ENCODE measurements around the gene IL23A. TPM values are rescaled to one million over a fixed set of nuclear protein-coding genes. Genes with fewer than 3 reads are reported as not detected.

Gene IL23A
- total and polyA plus RNA-seq, 2 of the 13 experiments (the other 11 are each of a cell fraction or from before 2014, with no cell fraction given) = 0.33 to 0.35 TPM

DNA sequence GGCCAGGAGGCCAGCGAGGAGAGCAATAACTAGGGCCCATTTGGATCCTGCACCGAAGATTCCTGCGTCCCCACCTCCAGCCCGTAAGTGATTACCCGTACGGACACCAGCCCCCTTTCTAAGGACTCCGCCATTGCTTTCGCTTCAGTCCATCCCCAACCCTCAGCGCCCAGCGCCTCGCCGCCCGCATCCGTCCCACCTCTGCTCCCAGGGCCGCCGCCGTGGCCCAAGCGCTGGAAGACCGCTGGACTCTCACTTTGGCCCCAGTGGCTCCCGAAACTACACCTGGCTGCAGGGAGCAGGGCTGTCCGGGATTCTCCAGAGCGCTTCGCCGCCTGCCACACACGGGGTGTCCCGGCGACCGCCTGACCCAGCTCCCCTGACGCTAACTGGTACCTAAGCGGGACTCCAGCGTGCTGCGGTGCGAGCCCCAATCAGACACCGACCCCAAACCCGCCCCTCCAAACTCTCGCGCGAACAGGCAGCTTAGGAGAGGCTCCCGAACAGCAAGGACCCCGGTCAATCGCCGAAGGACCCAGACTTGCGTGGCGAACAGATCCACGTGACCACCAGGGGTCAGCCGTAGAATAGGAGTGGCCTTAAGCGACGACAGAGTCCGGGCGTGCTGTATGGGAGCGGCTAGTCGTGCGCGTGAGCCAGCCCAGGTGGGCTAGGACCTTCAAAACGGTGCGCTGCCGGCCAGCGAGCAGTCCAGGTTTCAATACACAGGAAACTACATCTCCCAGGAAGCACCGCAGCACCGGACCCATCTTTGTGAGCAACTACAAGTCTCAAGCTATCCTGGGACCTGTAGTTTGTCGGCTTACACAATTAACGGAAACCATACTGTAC, 22.8 kb upstream of the IL23A start, which contains the start of gene CNPY2 (continued):
- TF ChIP-seq, protein P1, sequence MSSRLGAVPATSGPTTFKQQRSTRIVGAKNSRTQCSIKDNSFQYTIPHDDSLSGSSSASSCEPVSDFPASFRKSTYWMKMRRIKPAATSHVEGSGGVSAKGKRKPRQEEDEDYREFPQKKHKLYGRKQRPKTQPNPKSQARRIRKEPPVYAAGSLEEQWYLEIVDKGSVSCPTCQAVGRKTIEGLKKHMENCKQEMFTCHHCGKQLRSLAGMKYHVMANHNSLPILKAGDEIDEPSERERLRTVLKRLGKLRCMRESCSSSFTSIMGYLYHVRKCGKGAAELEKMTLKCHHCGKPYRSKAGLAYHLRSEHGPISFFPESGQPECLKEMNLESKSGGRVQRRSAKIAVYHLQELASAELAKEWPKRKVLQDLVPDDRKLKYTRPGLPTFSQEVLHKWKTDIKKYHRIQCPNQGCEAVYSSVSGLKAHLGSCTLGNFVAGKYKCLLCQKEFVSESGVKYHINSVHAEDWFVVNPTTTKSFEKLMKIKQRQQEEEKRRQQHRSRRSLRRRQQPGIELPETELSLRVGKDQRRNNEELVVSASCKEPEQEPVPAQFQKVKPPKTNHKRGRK (CRISPR knock-in tag; IDR thresholded peaks at IDR 0.05) = 0 out of 2 replicates have a peak, but pooled peaks have one; percentile 10
- TF ChIP-seq ZNF615 (CRISPR knock-in tag; IDR thresholded peaks at IDR 0.05; ENCODE audit: borderline replicate concordance) (no peak), ZNF232 (CRISPR knock-in tag; IDR thresholded peaks at IDR 0.05; ENCODE audit: borderline replicate concordance) (peak; percentile 81; the same call in 1 of the 2 replicates), ATF7 (IDR thresholded peaks at IDR 0.05) (no peak), ATF7 (CRISPR knock-in tag; IDR thresholded peaks at IDR 0.05) (0 out of 2 replicates have a peak, but pooled peaks have one; percentile 45), RARA (CRISPR knock-in tag; IDR thresholded peaks at IDR 0.05) (no peak; the same call in 1 of the 2 replicates), NFYB (CRISPR knock-in tag; IDR thresholded peaks at IDR 0.05) (peak; percentile 75), PAX8 (CRISPR knock-in tag; IDR thresholded peaks at IDR 0.05; ENCODE audit: borderline replicate concordance) (no peak), ZNF383 (CRISPR knock-in tag; IDR thresholded peaks at IDR 0.05; ENCODE audit: borderline replicate concordance) (no peak), FIP1L1 (IDR thresholded peaks at IDR 0.05; ENCODE audit: borderline replicate concordance, insufficient read depth, low read depth, low read length) (no peak), RORA (CRISPR knock-in tag; IDR thresholded peaks at IDR 0.05) (no peak), MZF1 (CRISPR knock-in tag; IDR thresholded peaks at IDR 0.05; ENCODE audit: borderline replicate concordance) (0 out of 2 replicates have a peak, but pooled peaks have one; percentile 23), MED1 (CRISPR knock-in tag; IDR thresholded peaks at IDR 0.05) (peak; percentile 85)
- TF ChIP-seq, protein P2, sequence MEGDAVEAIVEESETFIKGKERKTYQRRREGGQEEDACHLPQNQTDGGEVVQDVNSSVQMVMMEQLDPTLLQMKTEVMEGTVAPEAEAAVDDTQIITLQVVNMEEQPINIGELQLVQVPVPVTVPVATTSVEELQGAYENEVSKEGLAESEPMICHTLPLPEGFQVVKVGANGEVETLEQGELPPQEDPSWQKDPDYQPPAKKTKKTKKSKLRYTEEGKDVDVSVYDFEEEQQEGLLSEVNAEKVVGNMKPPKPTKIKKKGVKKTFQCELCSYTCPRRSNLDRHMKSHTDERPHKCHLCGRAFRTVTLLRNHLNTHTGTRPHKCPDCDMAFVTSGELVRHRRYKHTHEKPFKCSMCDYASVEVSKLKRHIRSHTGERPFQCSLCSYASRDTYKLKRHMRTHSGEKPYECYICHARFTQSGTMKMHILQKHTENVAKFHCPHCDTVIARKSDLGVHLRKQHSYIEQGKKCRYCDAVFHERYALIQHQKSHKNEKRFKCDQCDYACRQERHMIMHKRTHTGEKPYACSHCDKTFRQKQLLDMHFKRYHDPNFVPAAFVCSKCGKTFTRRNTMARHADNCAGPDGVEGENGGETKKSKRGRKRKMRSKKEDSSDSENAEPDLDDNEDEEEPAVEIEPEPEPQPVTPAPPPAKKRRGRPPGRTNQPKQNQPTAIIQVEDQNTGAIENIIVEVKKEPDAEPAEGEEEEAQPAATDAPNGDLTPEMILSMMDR (CRISPR knock-in tag; IDR thresholded peaks at IDR 0.05) = peak; percentile 98
- TF ChIP-seq, protein P3, sequence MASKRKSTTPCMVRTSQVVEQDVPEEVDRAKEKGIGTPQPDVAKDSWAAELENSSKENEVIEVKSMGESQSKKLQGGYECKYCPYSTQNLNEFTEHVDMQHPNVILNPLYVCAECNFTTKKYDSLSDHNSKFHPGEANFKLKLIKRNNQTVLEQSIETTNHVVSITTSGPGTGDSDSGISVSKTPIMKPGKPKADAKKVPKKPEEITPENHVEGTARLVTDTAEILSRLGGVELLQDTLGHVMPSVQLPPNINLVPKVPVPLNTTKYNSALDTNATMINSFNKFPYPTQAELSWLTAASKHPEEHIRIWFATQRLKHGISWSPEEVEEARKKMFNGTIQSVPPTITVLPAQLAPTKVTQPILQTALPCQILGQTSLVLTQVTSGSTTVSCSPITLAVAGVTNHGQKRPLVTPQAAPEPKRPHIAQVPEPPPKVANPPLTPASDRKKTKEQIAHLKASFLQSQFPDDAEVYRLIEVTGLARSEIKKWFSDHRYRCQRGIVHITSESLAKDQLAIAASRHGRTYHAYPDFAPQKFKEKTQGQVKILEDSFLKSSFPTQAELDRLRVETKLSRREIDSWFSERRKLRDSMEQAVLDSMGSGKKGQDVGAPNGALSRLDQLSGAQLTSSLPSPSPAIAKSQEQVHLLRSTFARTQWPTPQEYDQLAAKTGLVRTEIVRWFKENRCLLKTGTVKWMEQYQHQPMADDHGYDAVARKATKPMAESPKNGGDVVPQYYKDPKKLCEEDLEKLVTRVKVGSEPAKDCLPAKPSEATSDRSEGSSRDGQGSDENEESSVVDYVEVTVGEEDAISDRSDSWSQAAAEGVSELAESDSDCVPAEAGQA (IDR thresholded peaks at IDR 0.05; ENCODE audit: low read depth) = no peak
- TF ChIP-seq, protein P3 (CRISPR knock-in tag; IDR thresholded peaks at IDR 0.05; ENCODE audit: borderline replicate concordance) = no peak

All from HepG2 (cell line).